ENCODE data around the gene GOPC.

Gene GOPC

GRCh38 chr6:117557951-117558350, 44.4 kb downstream of the GOPC start (continued):
- no peak for TF ChIP-seq PATZ1 (CRISPR knock-in tag; IDR thresholded peaks at IDR 0.05; ENCODE audit: borderline replicate concordance)

GRCh38 chr6:117555882-117556498, 46.3 kb downstream of the GOPC start:
- TF ChIP-seq PPARA (CRISPR knock-in tag; IDR thresholded peaks at IDR 0.05; ENCODE audit: borderline replicate concordance), result no peak
- TF ChIP-seq BACH2 (CRISPR knock-in tag; IDR thresholded peaks at IDR 0.05; ENCODE audit: borderline replicate concordance), result no peak
- no peak for TF ChIP-seq ZC3H10 (CRISPR knock-in tag; IDR thresholded peaks at IDR 0.05)
- TF ChIP-seq TCF4 (CRISPR knock-in tag; IDR thresholded peaks at IDR 0.05; ENCODE audit: borderline replicate concordance), result no peak
- TF ChIP-seq SNAI2 (CRISPR knock-in tag; IDR thresholded peaks at IDR 0.05), result no peak
- no peak for TF ChIP-seq TOX (CRISPR knock-in tag; IDR thresholded peaks at IDR 0.05; ENCODE audit: borderline replicate concordance)
- TF ChIP-seq TSHZ2 (CRISPR knock-in tag; IDR thresholded peaks at IDR 0.05), result no peak
- TF ChIP-seq ARNTL (CRISPR knock-in tag; IDR thresholded peaks at IDR 0.05; ENCODE audit: borderline replicate concordance, low read depth), result no peak
- no peak for TF ChIP-seq CSDC2 (CRISPR knock-in tag; IDR thresholded peaks at IDR 0.05)
- TF ChIP-seq ZFP30 (CRISPR knock-in tag; IDR thresholded peaks at IDR 0.05), result no peak
- no peak for TF ChIP-seq GLIS3 (CRISPR knock-in tag; IDR thresholded peaks at IDR 0.05)
- no peak for TF ChIP-seq ZNF8 (CRISPR knock-in tag; IDR thresholded peaks at IDR 0.05)
- no peak for TF ChIP-seq CSRNP3 (CRISPR knock-in tag; IDR thresholded peaks at IDR 0.05)
- TF ChIP-seq PATZ1 (CRISPR knock-in tag; IDR thresholded peaks at IDR 0.05; ENCODE audit: borderline replicate concordance), result no peak
- no peak for TF ChIP-seq POU6F1 (CRISPR knock-in tag; IDR thresholded peaks at IDR 0.05; ENCODE audit: borderline replicate concordance, low read depth)
- TF ChIP-seq RARB (CRISPR knock-in tag; IDR thresholded peaks at IDR 0.05), result no peak
- no peak for TF ChIP-seq ZNF70 (CRISPR knock-in tag; IDR thresholded peaks at IDR 0.05)
- TF ChIP-seq ZNF565 (CRISPR knock-in tag; conservative IDR thresholded peaks at IDR 0.05; ENCODE audit: low read depth), result no peak
- peak; percentile 48 for ATAC-seq

- ATAC-seq, result peak; percentile 49
- TF ChIP-seq OSR1 (CRISPR knock-in tag; IDR thresholded peaks at IDR 0.05), result no peak
- no peak for TF ChIP-seq GLIS3 (CRISPR knock-in tag; IDR thresholded peaks at IDR 0.05)
- TF ChIP-seq RARB (CRISPR knock-in tag; IDR thresholded peaks at IDR 0.05), result no peak
- TF ChIP-seq BACH2 (CRISPR knock-in tag; IDR thresholded peaks at IDR 0.05; ENCODE audit: borderline replicate concordance), result no peak
- TF ChIP-seq ESRRG (CRISPR knock-in tag; IDR thresholded peaks at IDR 0.05), result no peak
- TF ChIP-seq ZC3H10 (CRISPR knock-in tag; IDR thresholded peaks at IDR 0.05), result no peak
- TF ChIP-seq ZNF8 (CRISPR knock-in tag; IDR thresholded peaks at IDR 0.05), result no peak
- TF ChIP-seq PATZ1 (CRISPR knock-in tag; IDR thresholded peaks at IDR 0.05; ENCODE audit: borderline replicate concordance), result no peak
- no peak for TF ChIP-seq TSHZ2 (CRISPR knock-in tag; IDR thresholded peaks at IDR 0.05)
- no peak for TF ChIP-seq TCF4 (CRISPR knock-in tag; IDR thresholded peaks at IDR 0.05; ENCODE audit: borderline replicate concordance)
- TF ChIP-seq ARNTL (CRISPR knock-in tag; IDR thresholded peaks at IDR 0.05; ENCODE audit: borderline replicate concordance, low read depth), result no peak
Measured at GRCh38 chr6:117555262-117555849, 47.0 kb downstream of the GOPC start.
